GM23248 (cell line): ENCODE results near the gene SPDYC.

Source experiments
- EZH2 ChIP-seq: fragments of 200-600 bp; sonication (generic); IDR thresholded peaks from 2 replicates; pipeline ENCODE4 v1.6.1; 2018; ENCODE audit warnings: antibody characterized with exemption, mild to moderate bottlenecking; ENCODE audit not compliant: insufficient read depth, poor library complexity, severe bottlenecking
- EZH2phosphoT487 ChIP-seq: fragments of 200-600 bp; sonication (generic); IDR thresholded peaks from 2 replicates; pipeline ENCODE4 v1.6.1; 2018; ENCODE audit warnings: antibody characterized with exemption, moderate library complexity, mild to moderate bottlenecking, low read depth; ENCODE audit not compliant: insufficient read depth

- TF ChIP-seq EZH2 (no peak), EZH2phosphoT487 (no peak)
Measured at GRCh38 chr11:65182258-65183170, 12.5 kb downstream of the SPDYC start.
